Mammary epithelial cell (primary cell): ENCODE results near the gene CAMTA1.

Experiments
- CTCF ChIP-seq, 2 donors: IDR thresholded peaks in 1 of 2; conservative IDR thresholded peaks in 1 of 2; 2 replicates each; pipeline ENCODE4 v1.5.1; 2011 to 2012; ENCODE audit warnings: inconsistent platforms in 2 of 2, low read length in 2 of 2, mild to moderate bottlenecking in 2 of 2, control low read depth in 1 of 2, low read depth in 1 of 2; ENCODE audit not compliant: insufficient read depth in 1 of 2; ENCODE audit errors: extremely low read depth in 1 of 2
- EZH2 ChIP-seq: IDR thresholded peaks from 2 replicates; pipeline ENCODE4 v1.6.1; 2012; ENCODE audit warnings: low read length, inconsistent platforms, borderline replicate concordance

DNA sequence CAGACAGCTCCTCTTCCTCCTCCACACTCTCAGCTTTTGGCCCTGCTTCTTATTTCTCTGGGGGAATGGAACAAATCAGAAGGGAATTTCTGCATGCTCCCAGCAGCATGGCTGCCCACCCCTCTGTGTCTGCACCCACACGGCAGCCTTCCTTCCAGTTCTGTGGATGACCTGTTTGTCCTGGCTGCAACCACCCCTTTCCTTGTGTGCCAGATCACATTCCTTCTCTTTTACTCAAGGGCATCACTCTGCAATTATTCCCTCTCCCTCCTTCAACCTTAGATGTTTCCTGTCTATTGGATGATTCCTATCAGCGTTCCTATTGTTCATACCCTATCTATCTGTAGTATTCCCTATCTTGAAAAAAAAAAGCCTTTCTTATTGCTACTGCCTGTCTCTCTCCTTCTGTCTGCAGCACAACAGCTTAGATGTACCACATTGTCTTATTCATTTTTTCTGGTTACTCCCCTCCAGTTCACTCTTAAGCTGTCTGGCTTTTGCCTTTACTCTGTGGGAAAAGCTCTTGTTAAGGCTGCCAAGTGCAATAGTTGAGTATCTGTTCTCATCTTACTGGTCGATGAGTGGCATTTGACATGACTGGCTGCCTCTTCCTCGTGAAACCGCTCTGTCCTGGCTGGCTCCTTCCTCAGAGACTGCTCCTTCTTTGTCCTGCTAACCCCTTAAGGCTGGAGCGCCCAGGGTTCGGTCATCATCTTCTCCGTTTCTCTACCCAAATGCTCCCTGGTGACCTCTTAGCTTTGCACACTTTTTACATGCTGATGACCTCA lies 351.1 kb downstream of the CAMTA1 start:
- no peak for TF ChIP-seq CTCF (conservative IDR thresholded peaks at IDR 0.05 in 1 of 2, IDR thresholded peaks at IDR 0.05 in 1 of 2; ENCODE audit: extremely low read depth in 1 of 2, insufficient read depth in 1 of 2, low read depth in 1 of 2, low read length in 2 of 2)
- TF ChIP-seq EZH2: no peak
